HG03039 (cell line): ENCODE results near the gene EXOC3L1.

Source experiments
- ATAC-seq: cut with Tn5 transposase; IDR thresholded peaks from one replicate; pipeline ENCODE4 v1.9.1; 2021; ENCODE audit warnings: mild to moderate bottlenecking, moderate library complexity; ENCODE audit not compliant: unreplicated experiment

The EXOC3L1 gene

DNA sequence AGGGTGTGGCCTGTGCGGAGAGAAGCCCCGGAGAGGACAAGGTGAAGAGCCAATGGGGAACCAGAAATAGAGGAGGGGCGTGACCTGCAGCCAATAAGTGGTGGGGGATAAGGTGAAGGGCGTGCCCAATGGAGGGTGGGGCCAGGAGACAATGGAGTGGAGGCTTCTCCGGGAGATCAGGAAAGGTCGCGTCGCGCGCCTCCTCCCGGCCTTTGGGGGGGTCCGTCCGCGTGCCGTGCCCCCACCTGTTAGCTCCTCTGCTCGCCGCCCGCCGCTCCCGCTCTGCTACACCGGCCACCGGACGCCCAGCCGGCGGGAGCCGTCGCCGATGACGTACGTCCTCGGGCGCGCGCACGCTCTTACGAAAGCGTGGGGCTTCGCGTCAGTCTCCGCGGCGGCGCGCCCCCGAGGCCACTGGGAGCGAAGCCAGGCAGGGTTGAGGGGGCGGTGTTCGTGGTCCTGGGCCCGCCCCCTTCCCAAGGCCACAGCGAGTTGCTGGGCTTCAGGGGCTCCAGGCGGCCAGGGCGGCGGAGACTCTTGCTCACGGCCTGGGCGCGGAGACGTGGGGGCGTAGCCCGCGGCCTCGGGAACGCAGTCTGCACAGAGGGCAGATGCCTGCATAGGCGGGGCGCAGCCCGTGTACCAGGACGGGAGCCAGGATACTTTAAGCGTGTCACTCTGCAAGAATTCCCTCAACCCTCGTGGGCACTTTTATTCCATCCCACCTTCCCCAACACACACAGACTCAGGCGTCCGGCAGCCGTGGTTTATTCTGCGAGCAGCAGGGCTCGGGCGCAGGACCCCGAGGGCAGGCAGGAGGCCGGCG is 6.1 kb downstream of the EXOC3L1 start, which contains the start of gene MATCAP1:
MATCAP1 (minus strand) TSS at position 337 of the 826 bp plus-strand sequence. CDS start 3,353 bp downstream, outside the sequence.
- ATAC-seq = peak; percentile 86

GRCh38 chr16:67183284-67183626 is 6.7 kb downstream of the EXOC3L1 start:
- ATAC-seq = no peak

GRCh38 chr16:67182288-67182687 is 7.6 kb downstream of the EXOC3L1 start:
- ATAC-seq = no peak

GRCh38 chr16:67181346-67181745 is 8.6 kb downstream of the EXOC3L1 start:
- no peak for ATAC-seq

GRCh38 chr16:67180166-67180565 is 9.8 kb downstream of the EXOC3L1 start:
- no peak for ATAC-seq

- ATAC-seq = no peak
Observed at GRCh38 chr16:67179421-67180080, 10.4 kb downstream of the EXOC3L1 start.

DNA sequence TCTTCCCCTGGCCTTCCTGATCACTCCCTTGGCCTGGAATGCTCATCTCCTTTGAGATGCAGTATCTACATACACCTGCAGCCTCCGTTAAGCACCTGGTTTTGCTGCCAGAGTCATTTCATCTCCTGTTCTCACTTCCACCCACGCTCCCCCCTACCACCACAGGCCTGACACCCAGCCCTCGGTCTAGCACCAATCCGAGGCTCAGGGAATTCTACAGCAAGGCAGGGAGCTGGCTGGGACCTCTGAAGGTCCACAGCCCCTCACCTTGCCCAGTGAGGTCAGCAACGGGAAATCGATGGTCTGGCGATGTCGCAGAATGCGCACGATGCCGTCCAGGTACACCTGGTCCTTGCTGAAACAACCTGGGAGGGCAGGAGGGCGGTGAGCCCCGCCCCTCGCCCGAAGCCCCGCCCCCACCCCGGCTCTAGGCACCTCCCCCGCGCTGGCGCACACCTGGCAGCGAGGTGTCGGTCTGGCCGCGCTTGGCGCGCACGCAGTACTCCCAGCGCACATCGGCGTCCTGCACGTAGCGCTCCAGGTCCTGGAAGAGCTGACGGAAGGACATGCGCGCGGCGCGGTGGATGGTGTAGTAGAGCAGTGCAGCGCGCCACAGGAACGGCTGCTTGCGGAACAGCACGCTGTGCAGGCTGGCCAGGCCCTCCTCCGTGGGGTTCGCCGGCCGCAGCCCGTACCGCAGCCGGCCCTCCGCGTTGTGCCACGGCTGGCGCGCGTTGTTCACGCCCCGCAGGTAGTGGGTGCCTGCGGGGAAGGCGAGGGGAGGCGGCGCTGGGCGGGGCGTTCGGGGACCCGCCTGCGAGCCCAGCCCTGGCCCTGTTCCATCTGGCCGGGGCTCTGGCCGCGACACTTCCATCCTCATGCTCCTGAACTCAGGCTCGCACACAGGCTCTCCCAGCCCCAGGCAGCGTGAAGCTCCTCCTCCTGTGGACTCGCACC is 11.9 kb downstream of the EXOC3L1 start:
- ATAC-seq = no peak

DNA sequence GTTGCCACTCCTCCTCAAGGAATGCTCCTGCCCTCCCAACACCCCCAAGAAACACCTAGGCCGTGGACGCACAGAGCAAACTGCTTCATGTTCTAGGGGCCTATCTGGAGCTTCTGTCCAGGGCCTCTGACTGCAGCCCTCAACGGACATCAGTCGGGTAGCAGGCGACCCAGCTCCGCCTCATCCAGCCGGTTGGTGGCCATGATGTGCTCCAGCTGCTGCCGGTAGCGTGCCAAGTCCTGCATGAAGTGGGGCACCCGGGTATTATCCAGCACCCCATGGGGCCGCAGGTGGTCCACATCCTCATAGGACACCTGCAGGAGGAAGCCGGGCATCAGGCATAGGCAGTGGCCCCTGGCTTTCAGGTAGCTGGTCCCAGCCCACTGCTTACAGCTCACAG is 13.3 kb downstream of the EXOC3L1 start:
- ATAC-seq = no peak

DNA sequence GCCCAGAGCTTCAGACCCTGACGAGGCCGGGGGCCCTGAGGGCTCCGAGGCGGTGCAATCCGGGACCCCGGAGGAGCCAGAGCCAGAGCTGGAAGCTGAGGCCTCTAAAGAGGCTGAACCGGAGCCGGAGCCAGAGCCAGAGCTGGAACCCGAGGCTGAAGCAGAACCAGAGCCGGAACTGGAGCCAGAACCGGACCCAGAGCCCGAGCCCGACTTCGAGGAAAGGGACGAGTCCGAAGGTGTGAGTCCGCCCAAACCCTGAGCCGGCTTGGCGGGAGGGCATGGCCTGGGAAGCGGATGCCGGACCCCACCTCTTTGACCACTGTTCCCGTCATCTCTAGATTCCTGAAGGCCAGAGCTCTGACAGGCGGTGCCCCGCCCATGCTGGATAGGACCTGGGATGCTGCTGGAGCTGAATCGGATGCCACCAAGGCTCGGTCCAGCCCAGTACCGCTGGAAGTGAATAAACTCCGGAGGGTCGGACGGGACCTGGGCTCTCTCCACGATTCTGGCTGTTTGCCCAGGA is 15.2 kb downstream of the EXOC3L1 start:
- no peak for ATAC-seq

DNA sequence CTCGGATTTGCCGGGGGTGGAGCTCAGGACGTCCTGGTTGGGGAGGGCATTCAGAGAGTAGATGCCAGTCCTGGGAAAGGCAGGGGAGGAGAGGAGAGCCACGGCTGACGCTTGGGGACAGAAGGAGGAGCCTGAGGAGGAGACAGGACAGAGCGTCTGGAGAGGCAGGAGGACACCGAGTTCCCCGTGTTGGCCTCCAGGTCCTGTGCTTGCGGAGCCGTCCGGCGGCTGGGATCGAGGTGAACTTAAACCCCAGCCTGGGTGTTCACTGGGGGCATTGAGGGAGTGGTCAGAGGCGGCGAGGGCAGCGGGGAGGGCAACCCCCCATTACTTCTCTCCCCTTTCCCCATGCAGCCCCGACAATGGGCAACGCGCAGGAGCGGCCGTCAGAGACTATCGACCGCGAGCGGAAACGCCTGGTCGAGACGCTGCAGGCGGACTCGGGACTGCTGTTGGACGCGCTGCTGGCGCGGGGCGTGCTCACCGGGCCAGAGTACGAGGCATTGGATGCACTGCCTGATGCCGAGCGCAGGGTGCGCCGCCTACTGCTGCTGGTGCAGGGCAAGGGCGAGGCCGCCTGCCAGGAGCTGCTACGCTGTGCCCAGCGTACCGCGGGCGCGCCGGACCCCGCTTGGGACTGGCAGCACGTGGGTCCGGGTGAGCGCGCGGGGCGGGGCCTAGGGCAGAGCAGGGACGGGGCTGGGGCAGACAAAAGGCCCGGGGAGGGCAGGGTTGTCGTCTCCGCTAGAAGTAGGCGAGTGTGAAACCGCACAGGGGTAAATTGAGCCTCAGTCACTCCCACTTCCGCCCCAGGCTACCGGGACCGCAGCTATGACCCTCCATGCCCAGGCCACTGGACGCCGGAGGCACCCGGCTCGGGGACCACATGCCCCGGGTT is 15.9 kb downstream of the EXOC3L1 start:
- ATAC-seq = no peak

DNA sequence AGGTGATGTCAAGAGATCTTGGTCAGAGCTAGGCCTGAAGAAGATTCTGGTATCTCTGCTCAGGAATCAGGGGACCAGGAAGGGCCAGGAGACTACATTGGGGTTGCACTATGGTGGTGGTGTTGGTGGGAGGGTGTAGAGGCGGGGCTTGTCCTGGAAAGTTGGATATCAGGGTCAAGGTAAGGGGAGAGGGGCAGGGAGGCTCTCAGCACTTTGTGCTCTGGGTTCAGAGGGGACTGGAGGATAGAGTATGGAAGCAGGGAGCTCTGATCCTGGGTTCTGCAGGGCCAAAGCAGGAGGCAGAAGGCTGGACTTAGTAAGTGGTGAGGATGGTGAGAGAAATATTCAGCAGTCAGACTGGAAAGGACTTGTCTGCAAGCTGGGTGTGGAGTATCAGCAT is 16.6 kb downstream of the EXOC3L1 start:
- no peak for ATAC-seq

DNA sequence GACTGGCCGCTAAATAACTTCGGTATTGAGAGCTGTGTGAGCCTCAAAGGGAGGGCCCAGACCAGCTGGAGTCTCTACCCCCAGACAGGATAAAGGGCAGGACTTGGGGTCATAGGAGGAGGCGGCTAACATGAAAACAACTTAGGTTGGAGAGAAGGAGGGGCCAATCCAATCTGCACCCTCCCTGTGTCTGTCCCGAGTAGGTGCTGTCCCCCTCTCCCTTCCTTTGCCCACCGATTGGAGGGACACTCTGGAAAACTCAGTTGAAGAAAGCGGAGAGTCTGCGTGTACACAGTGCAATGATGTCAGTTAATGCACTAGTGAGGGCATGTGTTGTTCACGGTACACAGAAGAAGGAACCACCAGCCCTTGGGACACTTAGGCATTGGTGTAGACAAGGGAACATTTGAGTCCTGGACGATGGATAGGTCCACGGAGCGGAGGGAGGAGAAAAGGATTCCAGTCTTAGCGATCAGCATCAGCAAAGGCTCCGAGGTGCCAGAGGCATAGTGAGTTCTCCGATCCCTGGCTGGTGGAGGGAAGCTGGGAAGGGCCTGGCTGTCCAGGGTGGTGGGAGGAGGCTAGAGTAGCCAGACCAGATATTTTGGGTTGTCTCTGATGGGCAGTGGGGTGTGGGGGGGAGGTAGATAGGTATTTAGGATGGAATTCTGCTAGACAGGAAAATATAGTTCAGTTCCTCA is 18.8 kb downstream of the EXOC3L1 start:
- ATAC-seq = peak; percentile 12

- peak; percentile 33 for ATAC-seq
Observed at GRCh38 chr16:67170168-67170948, 19.6 kb downstream of the EXOC3L1 start, which contains the start of gene NOL3. Gene NOL3, plus strand, starts transcription at chr16:67170538.

DNA sequence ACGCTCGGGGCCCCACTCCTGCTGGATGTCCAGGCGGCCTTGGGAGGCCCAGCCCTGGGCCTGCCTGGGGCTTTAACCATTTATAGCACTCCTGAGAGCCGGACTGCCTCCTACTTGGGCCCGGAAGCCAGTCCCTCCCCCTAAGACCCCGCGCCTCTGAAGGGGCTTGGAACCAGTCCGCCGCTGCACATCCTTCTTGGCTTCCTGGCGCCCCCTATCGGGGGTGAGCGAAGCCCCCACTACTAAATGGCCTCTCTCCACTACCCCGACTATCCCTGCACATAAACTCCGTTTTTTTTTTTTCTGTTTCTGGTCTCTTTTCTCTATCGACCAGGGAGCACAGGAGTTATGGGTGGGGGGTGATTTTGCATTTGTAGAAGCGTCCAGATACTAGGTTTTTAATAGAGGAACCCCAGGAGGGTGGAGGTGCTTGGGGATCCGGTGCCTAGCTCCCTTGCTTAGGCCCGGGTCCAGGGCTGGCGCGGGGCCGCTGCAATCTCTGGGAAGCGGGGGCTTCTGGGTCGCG is 20.2 kb downstream of the EXOC3L1 start:
- no peak for ATAC-seq

DNA sequence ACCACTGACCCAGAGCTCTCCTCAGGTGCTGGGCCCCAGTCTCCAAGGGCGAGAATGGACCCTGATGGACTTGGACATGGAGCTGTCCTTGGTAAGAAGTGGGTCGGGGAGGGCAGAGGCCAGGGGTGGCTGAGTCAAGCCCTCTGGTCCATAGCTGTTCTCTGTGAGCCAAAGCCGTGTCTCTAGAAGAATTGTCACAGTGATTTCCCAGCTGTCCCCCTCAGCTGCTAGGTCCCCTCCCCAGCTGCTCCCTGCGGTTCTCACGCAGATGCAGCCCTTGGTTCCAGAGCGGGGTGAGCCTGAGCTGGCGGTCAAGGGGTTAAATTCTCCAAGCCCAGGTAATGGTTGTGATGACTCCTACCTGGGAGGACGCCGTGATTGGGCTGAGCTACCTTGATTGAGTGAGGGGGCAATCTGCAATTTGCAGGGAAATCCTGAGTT is 20.9 kb downstream of the EXOC3L1 start:
- ATAC-seq = no peak

- ATAC-seq = no peak
Observed at GRCh38 chr16:67167588-67167987, 22.3 kb downstream of the EXOC3L1 start.

DNA sequence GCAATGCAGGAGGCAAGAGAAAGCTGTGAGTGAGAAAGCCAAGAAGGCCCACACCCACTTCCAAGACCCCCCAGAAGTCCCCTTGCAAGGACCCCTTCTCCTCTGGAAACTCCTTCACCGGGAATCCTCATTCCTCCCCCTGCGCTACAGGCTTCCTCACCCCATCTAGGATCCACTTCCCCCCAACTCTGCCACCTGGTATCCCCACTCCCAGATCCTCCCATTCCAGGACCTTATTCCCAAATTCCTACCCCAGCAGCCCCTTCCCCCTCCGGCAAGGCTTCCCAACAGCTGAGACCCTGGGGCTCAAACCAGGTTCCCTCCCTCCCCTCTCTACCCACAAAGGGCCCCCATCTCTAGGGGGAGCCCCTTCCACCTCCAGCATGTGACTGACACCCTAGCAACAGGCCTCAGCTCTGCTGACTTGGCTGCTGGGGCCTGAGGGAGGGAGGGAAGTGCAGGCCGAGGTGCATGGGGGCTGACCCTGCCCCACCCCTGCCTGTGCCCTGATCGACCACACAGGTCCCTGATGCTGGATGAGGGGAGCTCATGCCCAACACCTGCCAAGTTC is 23.3 kb downstream of the EXOC3L1 start:
- ATAC-seq = no peak

- ATAC-seq = no peak
Observed at GRCh38 chr16:67166110-67166547, 23.8 kb downstream of the EXOC3L1 start.
